ENCODE data around the gene CDK12.
"Not testable (repeated sequence)": the region's sequence is repeated elsewhere in the genome, so short reads cannot be mapped to it uniquely, and the experiment has no call there.

GRCh38 chr17:39496921-39497320 lies 35.6 kb downstream of the CDK12 start:
- TF ChIP-seq CTCF, POLR2A (IDR thresholded peaks at IDR 0.05): not testable (repeated sequence)
